ENCODE measurements around the gene IQGAP1. TPM values are rescaled to one million over a fixed set of nuclear protein-coding genes. Genes with fewer than 3 reads are reported as not detected.

IQGAP1 gene
- total RNA-seq, 4 donors from 2014 or later: 181 to 285 (median 193) TPM

GRCh38 chr15:90550919-90551318 is 162.9 kb downstream of the IQGAP1 start:
- Histone ChIP-seq H3K4me1 (peaks cover 4 to 44% (median 7%) of the 10 kb centered on the region in 3 donors), H3K9me3 (no peaks in the 10 kb centered on the region), H3K36me3 (peaks cover 0 to 28% (median 0%) of the 10 kb centered on the region in 3 donors), H3K4me3 (no peak overlapping the region), H3K27ac (no peak overlapping the region), H3K27me3 (no peaks in the 10 kb centered on the region)
- 69 to 72% methylated on average over 6 of the region's 6 CpGs for WGBS, 2 donors
- no peak for DNase-seq
- intact Hi-C loops (cut with DNase I): no loop called here
- no peak for TF ChIP-seq POLR2A (IDR thresholded peaks at IDR 0.05)
- TF ChIP-seq CTCF (IDR thresholded peaks at IDR 0.05): no peak

Small RNA genes lying within 50 kb of the gene (small RNA-seq; reads per million reads assigned to genes)
- 0 reads per million in 4 donors for gene NDUFA3P4

Other genes with a start within 250 kb of the IQGAP1 start
- gene SEMA4B, start 186.9 kb upstream of the IQGAP1 start, total RNA-seq: 100 to 1,000 TPM in 3 of 4 donors, 10 to 100 TPM in 1; 87.9 to 209 (median 136) TPM
- 10 to 100 TPM; 44.2 to 58.9 (median 45.9) TPM for gene CIB1, start 154.3 kb upstream of the IQGAP1 start, total RNA-seq
- gene GDPGP1, start 154.0 kb upstream of the IQGAP1 start, total RNA-seq: 1 to 10 TPM; 4.7 to 8.4 (median 5.5) TPM
- gene TTLL13, start 138.7 kb upstream of the IQGAP1 start, total RNA-seq: not detected
- gene NGRN, start 122.6 kb upstream of the IQGAP1 start, total RNA-seq: 10 to 100 TPM; 35.4 to 59.5 (median 43.3) TPM
- gene ZNF774, start 36.0 kb upstream of the IQGAP1 start, total RNA-seq: 1 to 10 TPM in 3 of 4 donors, under 1 TPM in 1; 0.79 to 9.3 (median 1.8) TPM
- 10 to 100 TPM; 10.0 to 33.0 (median 13.3) TPM for gene CRTC3, start 141.7 kb downstream of the IQGAP1 start, total RNA-seq